ENCODE data around the gene NFAT5. TPM values are rescaled to one million over a fixed set of nuclear protein-coding genes. Genes with fewer than 3 reads are reported as not detected.
A peak's percentile ranks its signal among the peaks of the same experiment; 100 is the strongest.
"Not testable (repeated sequence)": the region's sequence is repeated elsewhere in the genome, so short reads cannot be mapped to it uniquely, and the experiment has no call there.

NFAT5 gene
- total RNA-seq, 1 donor from 2014 or later, result 48.8 TPM

DNA sequence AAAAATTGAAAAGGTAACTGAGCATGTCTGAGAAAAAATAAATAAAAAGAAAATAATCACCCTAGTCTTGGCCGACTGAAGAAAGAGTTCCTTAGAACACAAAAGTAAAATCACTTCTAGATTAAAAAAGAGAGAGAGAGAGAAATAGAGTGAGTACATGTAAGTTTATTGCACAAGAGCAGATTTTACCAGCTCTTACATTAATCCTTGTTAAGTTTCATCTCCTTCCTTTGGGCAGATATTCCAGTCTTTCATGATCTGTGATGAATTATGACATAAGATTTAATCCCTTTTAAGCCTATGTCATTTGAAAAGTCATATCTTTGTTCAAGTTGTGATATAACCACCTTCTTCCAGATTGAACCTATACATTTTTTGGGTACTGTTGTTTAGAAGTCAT, 54.8 kb downstream of the NFAT5 start:
- H3K27ac Mint-ChIP-seq (ENCODE audit: unreplicated experiment), result peak overlapping the region; percentile 70
- no peaks in the 10 kb centered on the region for H3K27me3 Mint-ChIP-seq (ENCODE audit: unreplicated experiment)
- DNase-seq (ENCODE audit: low spot score), result no peak
- no peak overlapping the region for H3K4me3 Mint-ChIP-seq (ENCODE audit: unreplicated experiment)
- peaks cover 26% of the 10 kb centered on the region for H3K4me1 Mint-ChIP-seq (ENCODE audit: unreplicated experiment)
- no peaks in the 10 kb centered on the region for H3K9me3 Mint-ChIP-seq (ENCODE audit: unreplicated experiment)
- TF ChIP-seq, protein P1, sequence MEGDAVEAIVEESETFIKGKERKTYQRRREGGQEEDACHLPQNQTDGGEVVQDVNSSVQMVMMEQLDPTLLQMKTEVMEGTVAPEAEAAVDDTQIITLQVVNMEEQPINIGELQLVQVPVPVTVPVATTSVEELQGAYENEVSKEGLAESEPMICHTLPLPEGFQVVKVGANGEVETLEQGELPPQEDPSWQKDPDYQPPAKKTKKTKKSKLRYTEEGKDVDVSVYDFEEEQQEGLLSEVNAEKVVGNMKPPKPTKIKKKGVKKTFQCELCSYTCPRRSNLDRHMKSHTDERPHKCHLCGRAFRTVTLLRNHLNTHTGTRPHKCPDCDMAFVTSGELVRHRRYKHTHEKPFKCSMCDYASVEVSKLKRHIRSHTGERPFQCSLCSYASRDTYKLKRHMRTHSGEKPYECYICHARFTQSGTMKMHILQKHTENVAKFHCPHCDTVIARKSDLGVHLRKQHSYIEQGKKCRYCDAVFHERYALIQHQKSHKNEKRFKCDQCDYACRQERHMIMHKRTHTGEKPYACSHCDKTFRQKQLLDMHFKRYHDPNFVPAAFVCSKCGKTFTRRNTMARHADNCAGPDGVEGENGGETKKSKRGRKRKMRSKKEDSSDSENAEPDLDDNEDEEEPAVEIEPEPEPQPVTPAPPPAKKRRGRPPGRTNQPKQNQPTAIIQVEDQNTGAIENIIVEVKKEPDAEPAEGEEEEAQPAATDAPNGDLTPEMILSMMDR (IDR thresholded peaks at IDR 0.05; ENCODE audit: unreplicated experiment), result no peak
- peaks cover 11% of the 10 kb centered on the region for H3K36me3 Mint-ChIP-seq (ENCODE audit: low read depth, unreplicated experiment)

DNA sequence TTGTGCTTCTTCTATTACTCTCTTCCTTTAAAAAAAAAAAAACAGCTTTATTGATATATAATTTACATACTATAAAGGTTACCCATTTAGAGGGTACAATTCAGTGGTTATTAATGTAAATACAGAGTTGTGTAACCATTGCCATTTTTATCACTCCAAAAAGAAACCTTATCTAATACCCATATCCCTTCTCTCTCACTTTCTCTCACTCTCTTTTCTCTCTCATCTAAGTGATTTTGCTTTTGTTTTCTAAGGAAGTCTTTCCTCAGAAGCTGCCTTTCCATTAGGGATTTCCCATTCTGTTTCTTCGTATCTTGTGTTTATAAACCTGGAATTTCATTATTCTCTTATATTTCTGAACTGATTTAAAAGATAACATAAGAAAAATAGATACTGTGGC, 55.5 kb downstream of the NFAT5 start:
- Mint-ChIP-seq H3K36me3 (ENCODE audit: low read depth, unreplicated experiment) (peaks cover 5% of the 10 kb centered on the region), H3K4me3 (ENCODE audit: unreplicated experiment) (no peak overlapping the region), H3K27ac (ENCODE audit: unreplicated experiment) (no peak overlapping the region), H3K4me1 (ENCODE audit: unreplicated experiment) (peaks cover 23% of the 10 kb centered on the region), H3K9me3 (ENCODE audit: unreplicated experiment) (no peaks in the 10 kb centered on the region), H3K27me3 (ENCODE audit: unreplicated experiment) (no peaks in the 10 kb centered on the region)
- DNase-seq (ENCODE audit: low spot score), result no peak
- TF ChIP-seq, protein P1 (IDR thresholded peaks at IDR 0.05; ENCODE audit: unreplicated experiment), result no peak

DNA sequence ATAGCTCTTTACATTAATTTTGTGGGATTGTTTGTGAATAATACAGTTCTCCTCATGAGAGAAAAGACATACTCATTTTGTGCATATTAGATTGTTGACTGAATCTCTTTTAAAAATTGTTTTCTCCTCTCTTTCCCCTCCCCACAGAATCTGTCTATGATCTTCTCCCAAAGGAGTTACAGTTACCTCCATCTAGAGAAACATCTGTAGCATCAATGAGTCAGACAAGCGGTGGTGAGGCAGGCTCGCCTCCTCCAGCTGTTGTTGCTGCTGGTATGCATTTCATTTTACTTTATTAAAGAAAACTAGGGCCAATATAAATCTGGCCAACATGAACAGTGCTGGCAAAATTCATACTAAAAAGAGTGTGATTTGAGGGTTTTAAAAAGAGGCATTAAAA, 60.5 kb downstream of the NFAT5 start:
- no peak overlapping the region for H3K27ac Mint-ChIP-seq (ENCODE audit: unreplicated experiment)
- no peak for DNase-seq (ENCODE audit: low spot score)
- TF ChIP-seq, protein P1 (IDR thresholded peaks at IDR 0.05; ENCODE audit: unreplicated experiment), result no peak

DNA sequence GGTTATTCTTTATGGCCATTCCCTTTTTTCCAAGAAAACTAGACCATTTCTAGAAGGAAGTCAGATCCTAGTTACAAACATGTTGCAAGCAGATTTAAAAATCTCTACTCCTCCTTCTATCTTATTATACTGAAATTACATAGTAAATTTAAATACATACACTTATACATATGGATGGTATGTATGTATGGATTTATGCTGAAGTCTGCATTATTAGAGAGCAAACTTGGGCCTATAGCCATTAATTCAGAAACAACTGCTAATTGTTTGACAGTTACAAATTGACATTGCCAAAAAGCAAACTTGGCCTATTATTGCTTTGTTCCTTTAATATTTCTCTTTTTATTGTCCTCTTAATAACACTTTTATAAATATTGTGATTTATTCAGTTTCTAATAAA, 67.1 kb downstream of the NFAT5 start:
- Mint-ChIP-seq H3K27ac (ENCODE audit: unreplicated experiment) (no peak overlapping the region), H3K4me3 (ENCODE audit: unreplicated experiment) (no peak overlapping the region), H3K9me3 (ENCODE audit: unreplicated experiment) (peaks cover 9% of the 10 kb centered on the region), H3K27me3 (ENCODE audit: unreplicated experiment) (peaks cover 5% of the 10 kb centered on the region), H3K36me3 (ENCODE audit: low read depth, unreplicated experiment) (peaks cover 40% of the 10 kb centered on the region), H3K4me1 (ENCODE audit: unreplicated experiment) (no peaks in the 10 kb centered on the region)
- DNase-seq (ENCODE audit: low spot score), result no peak
- TF ChIP-seq, protein P1 (IDR thresholded peaks at IDR 0.05; ENCODE audit: unreplicated experiment), result no peak

More for the DNA sequence above, 60.5 kb downstream of the NFAT5 start:
- Mint-ChIP-seq H3K4me1 (ENCODE audit: unreplicated experiment) (peaks cover 2% of the 10 kb centered on the region), H3K4me3 (ENCODE audit: unreplicated experiment) (no peak overlapping the region), H3K9me3 (ENCODE audit: unreplicated experiment) (no peaks in the 10 kb centered on the region), H3K36me3 (ENCODE audit: low read depth, unreplicated experiment) (peaks cover 8% of the 10 kb centered on the region), H3K27me3 (ENCODE audit: unreplicated experiment) (no peaks in the 10 kb centered on the region)

DNA sequence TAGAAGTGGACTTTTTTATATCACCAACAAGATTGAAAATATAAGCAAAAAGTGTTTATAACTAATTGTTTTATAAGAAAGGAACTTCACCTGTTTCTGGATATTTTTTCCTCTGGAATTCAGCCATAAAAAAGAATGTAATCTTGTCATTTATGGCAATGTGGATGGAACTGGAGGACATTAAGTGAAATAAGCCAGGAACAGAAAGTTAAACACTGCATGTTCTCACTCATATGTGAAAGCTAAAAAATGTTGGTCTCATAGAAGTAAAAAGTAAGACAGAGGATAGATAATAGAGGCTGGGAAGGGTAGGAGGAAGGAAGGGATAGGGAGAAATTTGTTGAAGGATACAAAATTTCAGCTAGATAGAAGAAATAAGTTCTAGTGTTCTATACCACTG, 67.6 kb downstream of the NFAT5 start:
- peaks cover 11% of the 10 kb centered on the region for H3K9me3 Mint-ChIP-seq (ENCODE audit: unreplicated experiment)
- H3K4me1 Mint-ChIP-seq (ENCODE audit: unreplicated experiment), result no peaks in the 10 kb centered on the region
- TF ChIP-seq, protein P1 (IDR thresholded peaks at IDR 0.05; ENCODE audit: unreplicated experiment), result no peak
- peaks cover 5% of the 10 kb centered on the region for H3K27me3 Mint-ChIP-seq (ENCODE audit: unreplicated experiment)
- peaks cover 43% of the 10 kb centered on the region for H3K36me3 Mint-ChIP-seq (ENCODE audit: low read depth, unreplicated experiment)
- no peak overlapping the region for H3K27ac Mint-ChIP-seq (ENCODE audit: unreplicated experiment)
- no peak overlapping the region for H3K4me3 Mint-ChIP-seq (ENCODE audit: unreplicated experiment)
- no peak for DNase-seq (ENCODE audit: low spot score)

DNA sequence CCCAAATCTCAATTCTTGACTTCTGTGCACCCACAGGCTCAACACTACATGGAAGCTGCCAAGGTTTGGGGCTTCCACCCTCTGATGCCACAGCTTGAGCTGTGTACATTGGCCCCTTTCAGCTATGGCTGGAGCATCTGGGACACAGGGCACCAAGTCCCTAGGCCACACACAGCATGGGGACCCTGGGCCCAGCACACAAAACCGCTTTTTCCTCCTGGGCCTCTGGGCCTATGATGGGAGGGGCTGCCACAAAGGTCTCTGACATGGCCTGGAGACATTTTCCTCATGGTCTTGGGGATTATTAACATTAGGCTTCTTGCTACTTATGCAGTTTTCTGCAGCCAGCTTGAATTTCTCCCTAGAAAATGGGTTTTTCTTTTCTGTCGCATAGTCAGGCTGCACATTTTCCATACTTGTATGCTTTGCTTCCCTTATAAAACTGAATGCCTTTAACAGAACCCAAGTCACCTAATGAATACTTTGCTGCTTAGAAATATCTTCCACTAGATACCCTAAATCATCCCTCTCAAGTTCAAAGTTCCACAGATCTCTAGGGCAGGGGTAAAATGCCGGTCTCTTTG, 70.9 kb downstream of the NFAT5 start:
- not testable (repeated sequence) for H3K27ac Mint-ChIP-seq (ENCODE audit: unreplicated experiment); H3K27me3 Mint-ChIP-seq (ENCODE audit: unreplicated experiment); H3K4me1 Mint-ChIP-seq (ENCODE audit: unreplicated experiment); DNase-seq (ENCODE audit: low spot score)
- peak overlapping the region; percentile 88 for H3K4me3 Mint-ChIP-seq (ENCODE audit: unreplicated experiment)
- H3K36me3 Mint-ChIP-seq (ENCODE audit: low read depth, unreplicated experiment), result peaks cover 37% of the 10 kb centered on the region
- peaks cover 11% of the 10 kb centered on the region for H3K9me3 Mint-ChIP-seq (ENCODE audit: unreplicated experiment)

DNA sequence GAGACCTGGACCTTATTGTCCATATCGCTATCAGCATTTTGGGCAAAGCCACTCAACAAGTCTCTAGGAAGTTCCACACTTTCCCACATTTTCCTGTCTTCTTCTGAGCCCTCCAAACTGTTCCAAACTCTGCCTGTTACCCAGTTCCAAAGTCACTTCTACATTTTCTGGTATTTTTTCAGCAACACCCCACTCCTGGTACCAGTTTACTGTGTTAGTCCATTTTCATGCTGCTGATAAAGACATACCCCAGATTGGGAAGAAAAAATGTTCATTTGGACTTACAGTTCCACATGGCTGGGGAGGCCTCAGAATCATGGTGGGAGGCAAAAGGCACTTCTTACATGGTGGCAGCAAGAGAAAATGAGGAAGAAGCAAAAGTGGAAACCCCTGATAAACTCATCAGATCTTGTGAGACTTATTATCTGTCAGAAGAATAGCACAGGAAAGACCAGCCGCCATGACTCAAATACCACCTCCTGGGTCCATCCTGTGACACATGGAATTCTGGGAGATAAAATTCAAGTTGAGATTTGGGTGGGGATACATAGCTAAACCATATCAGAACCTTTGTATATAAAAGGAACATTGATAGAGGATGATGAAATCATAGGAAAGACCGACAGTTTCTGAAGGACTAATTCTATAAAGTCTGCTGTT, 71.6 kb downstream of the NFAT5 start:
- H3K4me1 Mint-ChIP-seq (ENCODE audit: unreplicated experiment); DNase-seq (ENCODE audit: low spot score); H3K27me3 Mint-ChIP-seq (ENCODE audit: unreplicated experiment): not testable (repeated sequence)
- H3K27ac Mint-ChIP-seq (ENCODE audit: unreplicated experiment), result peak overlapping the region; percentile 67
- peaks cover 11% of the 10 kb centered on the region for H3K9me3 Mint-ChIP-seq (ENCODE audit: unreplicated experiment)
- peak overlapping the region; percentile 88 for H3K4me3 Mint-ChIP-seq (ENCODE audit: unreplicated experiment)
- H3K36me3 Mint-ChIP-seq (ENCODE audit: low read depth, unreplicated experiment), result peaks cover 37% of the 10 kb centered on the region
